ENCODE results near the gene S100A11. TPM values are rescaled to one million over a fixed set of nuclear protein-coding genes. Genes with fewer than 3 reads are reported as not detected.

The S100A11 gene
- total and polyA plus RNA-seq, 10 donors, result 243 to 669 (median 449) TPM

DNA sequence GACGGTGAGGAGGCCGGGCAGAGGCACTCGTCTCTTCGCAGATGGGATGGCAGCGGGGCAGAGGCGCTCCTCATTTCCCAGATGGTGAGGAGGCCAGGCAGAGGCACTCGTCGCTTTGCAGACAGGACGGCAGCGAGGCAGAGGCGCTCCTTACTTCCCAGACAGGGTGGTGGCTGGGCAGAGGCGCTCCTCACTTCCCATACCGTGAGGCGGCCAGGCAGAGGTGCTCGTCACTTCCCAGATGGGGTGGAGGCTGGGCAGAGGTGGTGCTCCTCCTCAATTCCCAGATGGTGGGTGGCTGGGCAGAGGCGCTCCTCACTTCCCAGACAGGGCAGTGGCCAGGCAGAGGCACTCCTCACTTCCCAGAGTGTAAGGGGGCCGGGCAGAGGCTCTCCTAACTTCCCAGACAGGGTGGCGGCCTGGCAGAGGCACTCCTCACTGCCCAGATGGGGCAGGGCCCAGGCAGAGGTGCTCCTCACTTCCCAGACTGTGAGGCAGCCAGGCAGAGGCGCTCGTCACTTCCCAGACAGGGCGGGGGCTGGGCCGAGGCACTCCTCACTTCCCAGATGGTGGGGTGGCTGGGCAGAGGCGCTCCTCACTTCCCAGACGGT is 42.1 kb upstream of the S100A11 start:
- H3K9me3 ChIP-seq, result no peaks in the 10 kb centered on the region
- DNase-seq, result no peak
- no peak overlapping the region for H3K27ac ChIP-seq
- H3K36me3 ChIP-seq, result no peaks in the 10 kb centered on the region
- no peak overlapping the region for H3K4me3 ChIP-seq
- WGBS, 5 donors, result 81 to 91% (median 87%) methylated on average over 14 to 24 of the region's 24 CpGs
- intact Hi-C loops (cut with DNase I; ENCODE audit: low total_unique reads), result no loop called here
- H3K4me1 ChIP-seq, result no peaks in the 10 kb centered on the region
- TF ChIP-seq POLR2AphosphoS5 (IDR thresholded peaks at IDR 0.05), result no peak
- TF ChIP-seq, protein P1, sequence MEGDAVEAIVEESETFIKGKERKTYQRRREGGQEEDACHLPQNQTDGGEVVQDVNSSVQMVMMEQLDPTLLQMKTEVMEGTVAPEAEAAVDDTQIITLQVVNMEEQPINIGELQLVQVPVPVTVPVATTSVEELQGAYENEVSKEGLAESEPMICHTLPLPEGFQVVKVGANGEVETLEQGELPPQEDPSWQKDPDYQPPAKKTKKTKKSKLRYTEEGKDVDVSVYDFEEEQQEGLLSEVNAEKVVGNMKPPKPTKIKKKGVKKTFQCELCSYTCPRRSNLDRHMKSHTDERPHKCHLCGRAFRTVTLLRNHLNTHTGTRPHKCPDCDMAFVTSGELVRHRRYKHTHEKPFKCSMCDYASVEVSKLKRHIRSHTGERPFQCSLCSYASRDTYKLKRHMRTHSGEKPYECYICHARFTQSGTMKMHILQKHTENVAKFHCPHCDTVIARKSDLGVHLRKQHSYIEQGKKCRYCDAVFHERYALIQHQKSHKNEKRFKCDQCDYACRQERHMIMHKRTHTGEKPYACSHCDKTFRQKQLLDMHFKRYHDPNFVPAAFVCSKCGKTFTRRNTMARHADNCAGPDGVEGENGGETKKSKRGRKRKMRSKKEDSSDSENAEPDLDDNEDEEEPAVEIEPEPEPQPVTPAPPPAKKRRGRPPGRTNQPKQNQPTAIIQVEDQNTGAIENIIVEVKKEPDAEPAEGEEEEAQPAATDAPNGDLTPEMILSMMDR (IDR thresholded peaks at IDR 0.05 in 8 of 11, conservative IDR thresholded peaks at IDR 0.05 in 3 of 11), result no peak
- H3K27me3 ChIP-seq (replicated peaks in 1 of 7), result peaks cover 0 to 39% (median 0%) of the 10 kb centered on the region in 7 donors

DNA sequence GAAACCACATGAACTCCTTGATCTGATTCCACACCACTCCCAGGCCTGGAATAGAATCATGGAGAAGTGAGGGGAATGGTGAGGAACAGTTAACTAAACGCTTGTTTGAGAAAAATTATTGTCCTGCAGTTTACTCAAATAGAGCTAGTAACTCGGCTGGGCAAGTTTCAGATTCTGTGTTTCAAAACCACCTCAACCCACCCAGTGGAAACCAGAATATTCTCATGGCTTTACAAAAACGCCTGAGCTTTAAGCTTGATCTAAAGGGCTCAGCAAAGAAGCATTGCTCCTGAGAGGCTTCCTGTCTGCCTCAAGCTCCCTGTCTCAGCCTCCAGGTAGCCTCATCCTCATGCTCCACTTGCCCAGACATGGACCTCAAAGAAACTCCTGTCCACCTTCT is 35.5 kb upstream of the S100A11 start:
- WGBS, 5 donors, result 60 to 84% (median 81%) methylated on average over 3 of the region's 3 CpGs

DNA sequence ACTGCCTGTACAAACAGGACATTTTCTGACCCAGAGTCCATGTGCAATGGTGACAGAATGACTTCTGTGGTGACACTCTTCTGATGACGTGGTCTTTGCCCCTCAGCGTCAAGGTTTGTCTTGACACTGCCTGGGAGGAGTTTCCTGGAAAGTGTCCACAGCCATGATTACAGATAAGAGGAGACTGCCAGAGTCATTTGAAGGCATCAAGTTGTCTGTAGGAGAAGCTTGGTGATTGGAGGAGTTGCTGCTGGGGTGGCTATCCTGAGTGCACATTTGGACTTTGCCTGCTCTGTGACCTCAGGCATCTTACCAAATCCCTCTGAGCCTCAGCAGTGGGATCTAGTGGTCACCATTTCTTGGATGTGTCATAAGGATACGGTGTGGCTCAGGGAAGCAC is 34.3 kb upstream of the S100A11 start:
- H3K36me3 ChIP-seq, result no peaks in the 10 kb centered on the region
- no peak overlapping the region for H3K27ac ChIP-seq
- TF ChIP-seq POLR2A (IDR thresholded peaks at IDR 0.05) (no peak), POLR2AphosphoS5 (IDR thresholded peaks at IDR 0.05) (no peak)
- TF ChIP-seq, protein P1 (IDR thresholded peaks at IDR 0.05 in 8 of 11, conservative IDR thresholded peaks at IDR 0.05 in 3 of 11), result no peak
- H3K4me1 ChIP-seq, result no peaks in the 10 kb centered on the region
- WGBS, 5 donors, result 70 to 86% (median 72%) methylated on average over 3 of the region's 3 CpGs
- H3K4me3 ChIP-seq, result no peak overlapping the region
- no peak for DNase-seq
- peaks cover 0 to 44% (median 0%) of the 10 kb centered on the region in 7 donors for H3K27me3 ChIP-seq (replicated peaks in 1 of 7)
- H3K9me3 ChIP-seq, result no peaks in the 10 kb centered on the region
- intact Hi-C loops (cut with DNase I; ENCODE audit: low total_unique reads), result no loop called here

More for the DNA sequence above, 35.5 kb upstream of the S100A11 start:
- Histone ChIP-seq H3K9me3 (no peaks in the 10 kb centered on the region), H3K36me3 (no peaks in the 10 kb centered on the region), H3K27me3 (replicated peaks in 1 of 7) (peaks cover 0 to 48% (median 0%) of the 10 kb centered on the region in 7 donors), H3K27ac (no peak overlapping the region), H3K4me1 (no peaks in the 10 kb centered on the region), H3K4me3 (no peak overlapping the region)
- no peak for DNase-seq
- intact Hi-C loops (cut with DNase I; ENCODE audit: low total_unique reads), result no loop called here
- TF ChIP-seq, protein P1 (IDR thresholded peaks at IDR 0.05 in 8 of 11, conservative IDR thresholded peaks at IDR 0.05 in 3 of 11), result no peak
- TF ChIP-seq POLR2AphosphoS5 (IDR thresholded peaks at IDR 0.05) (no peak), POLR2A (IDR thresholded peaks at IDR 0.05) (no peak)

DNA sequence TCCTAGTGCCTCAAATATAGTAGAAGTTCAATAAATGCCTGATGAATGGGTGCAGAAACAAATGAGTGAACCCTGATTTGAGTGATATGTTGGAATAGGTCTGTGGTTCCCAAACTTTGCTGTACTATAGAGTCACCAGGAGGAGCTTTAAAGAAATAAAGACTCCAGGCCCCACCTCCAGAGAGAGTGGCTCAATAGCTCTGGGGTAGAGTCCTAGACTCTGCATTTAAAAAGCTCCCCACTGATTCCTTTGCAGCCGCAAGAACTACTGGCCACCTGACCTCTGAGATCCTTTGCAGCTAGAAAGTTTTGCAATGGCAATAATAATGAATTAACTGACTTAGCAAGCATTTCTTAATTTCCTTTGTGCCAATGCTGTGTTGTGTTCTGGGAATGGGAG is 31.1 kb upstream of the S100A11 start:
- H3K27me3 ChIP-seq (replicated peaks in 1 of 7), result peaks cover 0 to 62% (median 0%) of the 10 kb centered on the region in 7 donors

More for the DNA sequence above, 31.1 kb upstream of the S100A11 start:
- intact Hi-C loops (cut with DNase I; ENCODE audit: low total_unique reads), result loop anchor here (10.0 kb wide), 1 partner anchor 57 kb away; no protein-coding TSS in a partner anchor
- WGBS, 5 donors, result 68 to 85% (median 75%) methylated on average over 1 of the region's 1 CpG
- no peak overlapping the region for H3K4me3 ChIP-seq
- no peak for TF ChIP-seq POLR2AphosphoS5 (IDR thresholded peaks at IDR 0.05)
- DNase-seq, result no peak
- no peaks in the 10 kb centered on the region for H3K36me3 ChIP-seq
- no peaks in the 10 kb centered on the region for H3K9me3 ChIP-seq
- H3K27ac ChIP-seq, result no peak overlapping the region
- H3K4me1 ChIP-seq, result no peaks in the 10 kb centered on the region
